Mesenteric fat pad (tissue), 1 donor: ENCODE data around the gene RCAN3. TPM values are rescaled to one million over a fixed set of nuclear protein-coding genes. Genes with fewer than 3 reads are reported as not detected.
A peak's percentile ranks its signal among the peaks of the same experiment; 100 is the strongest.

Experiments
- DNase-seq: peaks from one replicate; pipeline ENCODE4 v3.0.0-alpha.2; 2020; ENCODE audit warnings: low spot score
- total RNA-seq: library from RNA; stranded (reverse); fragmentation: NEBNext Ultra II Directional; extraction: Animal tissue kit (Norgen Biotek cat#: 25700); gene quantifications from one replicate; pipeline ENCODE4 v1.2.1, GENCODE V29; 2021
- donor health status: DM: yes; HTN: yes; CAD: no.

Gene RCAN3
- total RNA-seq, 1 donor from 2014 or later: 3.7 TPM

- DNase-seq: no peak
Measured at GRCh38 chr1:24548070-24548469, 45.4 kb downstream of the RCAN3 start.

GRCh38 chr1:24549210-24549609 lies 46.6 kb downstream of the RCAN3 start:
- DNase-seq: peak; percentile 30

GRCh38 chr1:24551290-24551959 lies 48.8 kb downstream of the RCAN3 start:
- DNase-seq: no peak

- peak; percentile 79 for DNase-seq
Measured at GRCh38 chr1:24551960-24552571, 49.4 kb downstream of the RCAN3 start.

GRCh38 chr1:24553931-24554330 lies 51.3 kb downstream of the RCAN3 start:
- DNase-seq: peak; percentile 49

- DNase-seq: peak; percentile 26
Measured at GRCh38 chr1:24554714-24555113, 52.1 kb downstream of the RCAN3 start.

GRCh38 chr1:24555591-24556413 lies 53.2 kb downstream of the RCAN3 start, which contains the start of gene NCMAP:
Gene NCMAP (plus strand): TSS chr1:24556087. CDS start chr1:24595431, 39,344 bp downstream.
- peak; percentile 89 for DNase-seq

GRCh38 chr1:24556414-24556795 lies 53.8 kb downstream of the RCAN3 start:
- DNase-seq: no peak

GRCh38 chr1:24557220-24557619 lies 54.6 kb downstream of the RCAN3 start:
- peak; percentile 24 for DNase-seq

GRCh38 chr1:24557711-24558131 lies 55.1 kb downstream of the RCAN3 start:
- peak; percentile 41 for DNase-seq

GRCh38 chr1:24558455-24558854 lies 55.8 kb downstream of the RCAN3 start:
- DNase-seq: peak; percentile 49

GRCh38 chr1:24558902-24559791 lies 56.5 kb downstream of the RCAN3 start:
- DNase-seq: peak; percentile 86

GRCh38 chr1:24560361-24560760 lies 57.7 kb downstream of the RCAN3 start:
- DNase-seq: peak; percentile 51

- no peak for DNase-seq
Measured at GRCh38 chr1:24562625-24563024, 60.0 kb downstream of the RCAN3 start.

- DNase-seq: no peak
Measured at GRCh38 chr1:24564695-24565094, 62.1 kb downstream of the RCAN3 start.

GRCh38 chr1:24566236-24566867 lies 63.7 kb downstream of the RCAN3 start:
- no peak for DNase-seq

GRCh38 chr1:24567792-24568388 lies 65.3 kb downstream of the RCAN3 start:
- no peak for DNase-seq

- DNase-seq: no peak
Measured at GRCh38 chr1:24568475-24568874, 65.8 kb downstream of the RCAN3 start.

GRCh38 chr1:24570265-24571125 lies 67.9 kb downstream of the RCAN3 start:
- DNase-seq: no peak
